Measurements from ENCODE around the gene LCN12.

Gene LCN12

DNA sequence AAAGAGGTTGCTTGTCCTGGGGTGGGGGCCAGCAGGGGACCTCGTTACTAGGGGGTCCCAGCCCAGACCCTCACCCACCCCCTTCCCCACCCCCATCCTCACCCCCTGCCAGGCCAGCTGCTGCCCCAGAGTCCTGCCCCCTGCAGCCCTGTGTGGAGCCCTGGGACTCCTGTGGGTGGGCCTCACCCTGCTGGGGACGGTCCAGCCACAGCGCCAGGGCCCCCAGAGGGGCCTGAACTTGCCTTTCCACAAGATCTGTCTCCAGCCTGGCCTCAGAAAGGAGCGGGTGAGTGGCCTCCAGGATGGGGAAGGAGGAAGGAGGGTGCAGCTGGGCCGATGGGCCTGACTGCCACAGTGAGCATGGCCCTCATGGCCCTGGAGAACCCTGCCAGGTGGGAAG, 17.7 kb downstream of the LCN12 start:
- in situ Hi-C loops (cut with HindIII; ENCODE audit: low sequenced_read_pairs) = loop anchor here (5.0 kb wide), 1 partner anchor 58 kb away; the partner anchor contains the start of gene ABCA2

DNA sequence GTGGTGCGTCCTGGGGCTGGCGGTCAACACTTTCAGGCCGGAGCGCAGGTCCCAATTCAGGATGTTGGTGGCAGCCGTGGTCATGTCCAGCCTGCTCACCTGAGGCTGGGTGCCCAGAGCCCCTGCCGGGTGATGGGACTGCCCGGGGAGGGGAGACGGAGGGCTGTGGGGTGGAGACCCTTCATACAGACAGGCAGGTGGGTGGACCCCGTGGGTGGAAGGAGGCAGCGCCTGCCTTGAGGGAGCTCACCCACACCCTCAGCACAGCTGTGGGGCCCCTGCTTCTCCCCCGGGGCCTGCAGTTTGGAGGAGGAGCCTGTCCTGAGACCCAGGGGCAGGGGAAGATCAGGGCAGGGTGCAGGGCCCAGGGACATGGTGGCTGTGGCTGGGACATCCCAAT, 18.3 kb downstream of the LCN12 start:
- in situ Hi-C loops (cut with HindIII; ENCODE audit: low sequenced_read_pairs) = loop anchor here (5.0 kb wide), 1 partner anchor 57 kb away; the partner anchor contains the start of gene ABCA2

DNA sequence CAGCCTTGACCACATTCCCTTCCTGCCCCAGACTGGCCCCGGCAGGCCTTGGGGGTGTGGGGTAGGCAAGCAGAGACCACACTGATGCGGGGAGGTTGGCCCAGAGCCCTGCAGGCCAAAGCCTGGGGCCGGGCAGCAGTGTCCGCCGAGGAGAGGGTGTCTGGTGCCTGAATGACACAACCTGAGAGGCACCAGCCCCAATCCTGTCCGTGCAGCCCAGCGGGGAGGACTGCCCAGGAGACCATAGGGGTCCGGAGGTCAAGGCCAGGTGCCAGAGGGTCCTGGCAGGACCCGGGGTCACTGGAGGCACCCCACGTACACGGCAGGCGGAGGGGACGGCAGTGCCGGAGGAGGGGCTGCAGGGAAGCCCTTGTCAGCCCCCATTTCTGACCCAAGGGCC, 19.7 kb downstream of the LCN12 start:
- in situ Hi-C loops (cut with HindIII; ENCODE audit: low sequenced_read_pairs) = loop anchor here (5.0 kb wide), 1 partner anchor 56 kb away; the partner anchor contains the start of gene ABCA2

DNA sequence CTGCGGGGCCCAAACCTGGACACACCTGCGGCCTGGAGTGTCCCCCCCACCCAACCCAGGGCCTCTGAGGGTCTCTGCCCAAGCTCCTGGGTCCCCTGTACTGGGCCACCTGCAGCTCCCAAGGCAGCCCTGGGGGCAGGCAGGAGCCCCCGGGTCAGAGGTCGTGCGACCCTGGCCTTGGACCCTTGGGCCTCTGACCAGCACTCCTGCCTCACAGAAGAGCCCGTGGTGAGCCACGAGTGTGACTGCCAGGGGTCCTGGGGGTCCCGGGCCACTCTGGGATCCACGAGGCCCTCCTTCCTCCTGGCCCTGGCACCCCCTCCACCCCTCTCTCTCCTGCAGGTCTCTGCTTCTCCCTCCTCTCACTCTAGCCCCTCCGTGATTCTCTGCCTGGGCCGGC, 20.3 kb downstream of the LCN12 start:
- in situ Hi-C loops (cut with HindIII; ENCODE audit: low sequenced_read_pairs) = loop anchor here (5.0 kb wide), 1 partner anchor 55 kb away; the partner anchor contains the start of gene ABCA2

DNA sequence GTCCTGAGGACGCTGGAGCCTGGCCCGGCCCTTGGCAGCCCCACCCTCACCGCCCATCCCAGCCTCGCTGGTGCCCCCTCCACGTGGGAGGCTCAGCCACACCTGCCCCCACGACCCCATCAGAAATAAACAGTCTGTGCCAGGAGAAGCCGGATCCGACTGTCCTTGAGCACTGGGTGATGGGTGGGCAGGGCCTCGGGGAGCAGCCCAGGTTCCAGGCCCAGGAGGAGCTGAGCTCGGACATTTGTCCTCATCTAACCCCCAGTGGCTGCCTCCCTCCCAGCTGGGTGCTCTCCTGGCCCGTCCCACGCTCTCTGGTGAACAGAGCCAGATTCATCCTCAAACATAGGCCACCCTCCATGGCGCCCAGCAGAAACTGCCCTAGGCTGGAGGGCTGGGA, 20.7 kb downstream of the LCN12 start:
- in situ Hi-C loops (cut with HindIII; ENCODE audit: low sequenced_read_pairs) = loop anchor here (5.0 kb wide), 1 partner anchor 55 kb away; the partner anchor contains the start of gene ABCA2

DNA sequence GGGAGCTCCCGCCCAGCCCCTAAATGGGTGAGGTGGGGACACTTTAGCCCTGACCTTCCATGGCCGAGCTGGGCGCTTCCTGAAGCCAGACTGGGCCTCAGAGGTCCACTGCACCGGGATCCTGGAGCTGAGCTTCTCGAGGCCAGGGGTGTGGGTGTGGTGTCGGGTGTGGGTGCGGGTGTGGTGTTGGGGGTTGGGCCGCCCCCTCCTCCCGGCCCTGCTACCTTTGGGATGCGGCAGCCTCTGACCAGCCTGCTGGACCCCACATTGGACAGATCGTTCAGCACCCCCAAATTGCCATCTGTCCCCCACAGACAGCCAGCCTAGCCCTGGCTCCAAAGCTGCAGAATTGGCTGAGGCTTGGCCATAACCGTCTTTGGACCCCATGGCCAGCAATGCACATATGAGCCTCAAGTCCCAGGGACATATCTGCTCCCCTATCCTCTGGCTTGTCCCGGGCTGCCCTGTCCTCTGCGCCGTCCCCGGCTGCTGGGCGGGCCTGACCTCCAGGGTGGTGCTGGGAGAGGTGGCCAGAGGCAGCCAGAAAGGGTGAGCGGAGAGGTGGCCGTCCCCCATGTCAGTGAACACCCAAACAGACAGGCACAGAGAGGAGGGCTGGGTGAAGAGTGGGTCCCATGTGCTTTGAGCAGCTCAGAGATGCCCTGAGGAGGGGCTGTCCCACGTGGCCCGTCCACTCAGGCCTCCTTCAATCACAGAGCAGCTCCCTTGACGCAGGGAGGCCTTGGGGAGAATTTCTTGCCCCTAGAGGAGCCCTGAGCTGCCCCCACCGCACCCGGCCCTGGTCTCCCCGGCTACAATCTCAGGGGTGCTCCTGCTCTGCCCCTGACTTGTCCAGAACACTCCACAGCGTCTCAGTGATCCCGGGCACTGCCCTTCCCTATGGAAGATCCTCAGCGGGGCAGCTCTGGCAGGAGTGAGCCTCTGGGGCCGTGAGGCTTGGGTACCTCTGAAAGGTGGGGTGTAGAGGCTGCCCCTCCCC, 21.8 kb downstream of the LCN12 start:
- in situ Hi-C loops (cut with HindIII; ENCODE audit: low sequenced_read_pairs) = loop anchor here (5.0 kb wide), 1 partner anchor 53 kb away; the partner anchor contains the start of gene ABCA2

DNA sequence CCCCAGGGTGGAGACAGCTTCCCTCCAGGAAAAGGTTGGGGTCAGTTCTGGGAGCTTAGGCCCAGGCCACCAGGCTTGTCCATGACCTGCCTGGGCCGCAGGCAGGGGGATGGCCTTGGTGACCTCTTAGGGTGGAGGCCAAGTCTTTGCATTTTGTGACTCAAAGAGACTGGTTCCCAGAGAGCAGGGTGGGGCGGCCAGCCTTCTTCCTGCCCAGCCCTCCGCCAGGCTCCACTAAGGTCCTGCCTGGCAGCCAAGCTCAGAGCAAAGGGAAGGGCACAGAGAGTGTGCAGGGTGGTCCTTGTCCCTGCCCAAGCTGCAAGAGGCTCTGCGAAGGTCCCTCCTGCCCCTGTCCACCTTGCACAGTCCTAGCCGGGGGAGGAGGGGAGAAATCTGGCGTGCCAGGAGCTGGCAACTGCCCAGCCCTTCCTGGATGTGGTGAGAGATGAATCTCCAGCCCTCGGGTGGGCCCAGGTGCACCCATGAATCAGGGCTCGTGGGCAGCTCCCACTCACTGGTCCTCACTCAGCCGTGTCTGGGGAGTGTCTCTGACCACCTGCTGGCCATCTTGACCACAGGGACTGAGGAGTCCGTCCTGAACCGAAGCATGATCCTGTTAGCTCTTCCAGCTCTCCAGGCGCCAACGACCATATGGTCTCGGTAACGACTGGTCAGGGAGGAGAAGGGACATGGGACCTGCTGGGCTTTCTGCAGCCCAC, 22.9 kb downstream of the LCN12 start:
- in situ Hi-C loops (cut with HindIII; ENCODE audit: low sequenced_read_pairs) = loop anchor here (5.0 kb wide), 1 partner anchor 52 kb away; the partner anchor contains the start of gene ABCA2

DNA sequence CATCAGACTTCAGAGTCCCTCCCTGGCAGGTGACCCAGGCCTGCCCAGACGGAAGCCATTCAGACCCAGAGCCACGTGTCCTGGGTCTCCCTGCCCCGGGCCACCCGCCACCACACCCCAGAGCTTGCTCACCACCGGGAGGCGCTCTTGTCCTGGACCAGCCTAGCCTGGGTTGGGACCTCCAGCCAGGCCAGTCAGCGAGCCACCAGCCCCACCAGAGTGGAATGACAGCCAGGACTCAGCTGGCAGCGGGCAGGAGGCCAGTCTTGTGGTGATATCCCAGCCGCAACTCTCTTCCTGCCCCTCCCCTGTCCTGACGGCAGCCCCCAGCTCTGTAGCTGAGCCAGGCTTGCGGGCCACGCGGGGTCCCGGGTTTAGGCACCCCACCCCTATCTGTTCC, 23.6 kb downstream of the LCN12 start:
- in situ Hi-C loops (cut with HindIII; ENCODE audit: low sequenced_read_pairs) = no loop called here

DNA sequence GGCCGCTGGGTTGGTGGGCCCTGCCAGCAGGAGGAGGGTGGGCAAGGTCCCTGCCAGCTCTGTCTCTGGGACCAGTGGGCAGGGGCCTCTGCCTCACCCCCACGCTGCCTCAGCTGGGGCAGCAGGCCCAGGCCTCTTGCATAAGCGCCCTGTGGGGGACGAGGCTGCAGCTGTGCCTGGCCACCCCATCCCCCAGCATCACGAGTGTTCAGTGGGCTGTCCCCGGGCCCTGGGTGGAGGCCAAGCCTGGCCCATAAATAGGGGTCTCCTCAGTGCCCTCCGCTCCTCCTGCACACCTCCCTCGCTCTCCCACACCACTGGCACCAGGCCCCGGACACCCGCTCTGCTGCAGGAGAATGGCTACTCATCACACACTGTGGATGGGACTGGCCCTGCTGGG, 25.1 kb downstream of the LCN12 start, which contains the start of gene PTGDS:
TSS of gene PTGDS (plus strand) at position 282 of the 400 bp plus-strand sequence. CDS start at position 357, 75 bp downstream.
- in situ Hi-C loops (cut with HindIII; ENCODE audit: low sequenced_read_pairs) = no loop called here

DNA sequence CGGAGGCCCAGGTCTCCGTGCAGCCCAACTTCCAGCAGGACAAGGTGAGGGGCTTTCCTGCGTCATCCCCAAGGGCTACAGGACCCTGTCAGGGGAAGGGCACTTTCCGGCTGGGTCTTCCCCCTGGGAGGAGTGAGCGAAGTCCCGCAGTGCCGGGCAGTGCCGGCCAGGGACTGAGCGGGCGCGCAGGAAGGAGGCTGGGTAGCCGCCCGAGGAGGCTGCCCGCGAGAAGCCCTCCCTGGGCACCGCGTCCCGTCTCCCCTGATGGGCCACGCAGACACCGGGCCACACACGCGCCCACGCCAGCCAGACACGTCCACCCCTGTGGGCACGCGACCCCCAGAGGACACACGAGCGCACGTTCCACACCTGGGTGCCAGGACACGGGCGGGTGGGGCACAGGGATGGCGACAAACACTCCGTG, 25.6 kb downstream of the LCN12 start:
- in situ Hi-C loops (cut with HindIII; ENCODE audit: low sequenced_read_pairs) = no loop called here

DNA sequence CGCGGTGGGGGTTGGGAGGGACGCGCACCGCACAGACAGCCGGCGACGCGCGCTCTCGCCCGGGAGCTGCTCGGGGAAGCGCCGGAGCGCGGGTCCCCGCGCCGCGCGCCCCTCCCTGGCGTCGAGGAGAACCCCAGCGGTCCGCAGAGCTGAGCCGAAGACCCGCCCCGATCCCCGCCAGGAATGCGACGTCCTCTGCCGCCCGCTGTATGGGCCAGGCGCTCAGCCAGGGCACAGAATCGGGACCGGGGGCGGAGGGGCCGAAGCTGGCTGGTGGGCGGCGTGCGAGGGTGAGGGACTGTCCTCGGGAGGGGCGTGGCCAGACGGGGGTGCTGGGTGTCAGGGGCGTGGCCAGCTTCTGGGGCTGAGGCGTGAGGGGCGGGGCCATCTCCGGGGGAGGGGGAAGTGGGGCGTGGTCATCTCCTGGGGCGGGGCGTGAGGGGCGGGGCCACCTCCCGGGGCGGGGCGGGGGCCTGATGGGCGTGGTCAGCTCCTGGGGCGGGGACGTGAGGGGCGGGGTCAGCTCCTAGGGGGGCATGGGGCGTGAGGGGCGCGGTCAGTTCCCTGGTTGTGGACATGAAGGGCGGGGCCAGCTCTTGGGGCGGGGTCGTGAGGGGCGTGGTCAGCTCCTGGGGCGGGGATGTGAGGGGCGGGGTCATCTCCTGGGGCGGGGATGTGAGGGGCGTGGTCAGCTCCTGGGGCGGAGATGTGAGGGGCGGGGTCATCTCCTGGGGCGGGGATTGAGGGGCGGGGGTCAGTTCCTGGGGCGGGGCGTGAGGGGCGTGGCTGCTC, 26.2 kb downstream of the LCN12 start:
- in situ Hi-C loops (cut with HindIII; ENCODE audit: low sequenced_read_pairs) = no loop called here

DNA sequence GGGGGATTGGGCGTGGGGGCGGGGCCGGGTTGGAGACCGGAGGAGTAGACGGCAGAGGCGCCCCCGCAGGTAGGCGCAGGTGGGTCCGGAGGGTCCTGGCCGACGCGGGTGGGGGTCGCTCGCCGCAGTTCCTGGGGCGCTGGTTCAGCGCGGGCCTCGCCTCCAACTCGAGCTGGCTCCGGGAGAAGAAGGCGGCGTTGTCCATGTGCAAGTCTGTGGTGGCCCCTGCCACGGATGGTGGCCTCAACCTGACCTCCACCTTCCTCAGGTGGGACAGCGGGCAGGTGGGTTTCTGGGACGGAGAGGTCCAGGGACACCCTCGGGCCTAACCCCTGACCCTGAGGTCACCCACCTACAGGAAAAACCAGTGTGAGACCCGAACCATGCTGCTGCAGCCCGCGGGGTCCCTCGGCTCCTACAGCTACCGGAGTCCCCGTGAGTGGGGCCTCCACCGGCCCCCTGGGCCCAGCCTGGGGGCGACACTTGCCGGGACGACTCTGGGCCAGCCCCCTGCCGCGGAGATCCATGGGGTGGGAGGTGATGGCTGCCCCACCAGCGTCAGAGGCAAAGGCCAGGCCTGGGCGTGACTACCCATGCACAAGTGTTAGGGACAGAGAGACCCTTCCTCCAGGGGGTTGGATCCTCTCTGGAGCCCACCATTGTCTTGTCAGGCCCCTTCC, 26.9 kb downstream of the LCN12 start:
- in situ Hi-C loops (cut with HindIII; ENCODE audit: low sequenced_read_pairs) = no loop called here

DNA sequence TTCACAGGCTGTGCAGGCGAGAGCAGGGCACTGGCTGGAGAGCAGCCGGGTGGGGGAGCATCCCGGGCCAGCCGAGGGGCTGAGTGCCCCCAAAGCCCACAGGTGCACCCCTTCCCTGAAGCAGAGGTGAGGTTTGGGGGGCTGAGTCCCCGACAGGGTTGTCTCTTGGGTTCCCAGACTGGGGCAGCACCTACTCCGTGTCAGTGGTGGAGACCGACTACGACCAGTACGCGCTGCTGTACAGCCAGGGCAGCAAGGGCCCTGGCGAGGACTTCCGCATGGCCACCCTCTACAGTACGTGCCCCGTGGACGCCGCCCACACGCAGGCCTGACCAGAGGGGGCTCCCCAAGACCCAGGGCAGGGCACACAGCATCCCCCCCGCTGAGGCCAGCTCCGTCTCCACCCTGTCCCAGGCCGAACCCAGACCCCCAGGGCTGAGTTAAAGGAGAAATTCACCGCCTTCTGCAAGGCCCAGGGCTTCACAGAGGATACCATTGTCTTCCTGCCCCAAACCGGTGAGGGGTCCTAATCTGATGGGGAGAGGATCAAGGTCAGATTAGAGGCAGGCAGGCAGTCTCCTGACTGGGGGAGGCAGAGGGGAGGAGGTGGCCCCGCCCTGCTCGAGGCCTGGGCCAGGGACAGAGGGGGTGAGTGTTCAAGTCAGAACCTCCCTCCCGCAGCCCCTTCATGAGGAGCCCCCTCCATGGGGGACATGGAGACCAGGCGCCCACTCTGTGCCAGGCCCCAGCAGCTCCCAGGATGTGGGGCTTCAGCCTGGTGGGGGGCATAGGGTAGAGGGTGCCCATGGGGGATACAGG, 27.9 kb downstream of the LCN12 start:
- in situ Hi-C loops (cut with HindIII; ENCODE audit: low sequenced_read_pairs) = no loop called here

DNA sequence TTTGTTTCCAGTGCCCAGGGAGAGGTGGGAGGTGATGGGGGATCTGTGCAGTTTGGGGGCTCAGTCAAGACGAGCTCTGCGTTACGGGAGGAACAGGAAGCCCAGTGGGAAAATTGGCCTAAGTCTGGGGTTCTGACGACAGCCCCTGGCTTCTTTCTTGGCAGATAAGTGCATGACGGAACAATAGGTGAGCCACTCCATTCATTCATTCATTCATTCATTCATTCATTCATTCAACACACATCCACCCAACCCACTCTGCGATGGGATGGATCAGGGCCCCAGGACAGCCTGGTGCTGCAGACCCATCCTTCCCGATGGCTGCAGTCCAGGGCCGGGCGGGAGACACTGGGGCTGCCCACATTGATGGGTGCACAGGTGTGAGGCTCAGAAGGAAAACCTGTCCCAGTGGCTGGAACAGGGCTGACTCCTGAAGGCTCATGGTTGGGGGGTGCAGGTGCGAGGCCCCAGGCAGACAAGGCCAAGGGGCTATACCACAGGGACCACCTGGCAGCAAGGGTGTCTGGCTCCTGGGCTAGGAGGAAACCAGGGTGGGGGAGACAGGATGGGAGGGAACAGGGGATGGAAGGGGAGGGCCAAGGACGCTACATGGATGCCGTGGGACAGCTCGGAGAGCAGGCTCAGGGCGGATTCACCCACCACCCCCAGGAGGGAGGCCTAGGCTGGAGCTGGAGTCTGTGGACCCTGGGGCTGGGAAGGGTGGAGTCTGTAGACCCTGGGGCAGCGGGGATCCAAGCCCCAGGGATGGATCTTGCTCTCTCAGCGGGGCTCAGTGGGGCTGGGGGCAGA, 28.8 kb downstream of the LCN12 start:
- in situ Hi-C loops (cut with HindIII; ENCODE audit: low sequenced_read_pairs) = no loop called here

DNA sequence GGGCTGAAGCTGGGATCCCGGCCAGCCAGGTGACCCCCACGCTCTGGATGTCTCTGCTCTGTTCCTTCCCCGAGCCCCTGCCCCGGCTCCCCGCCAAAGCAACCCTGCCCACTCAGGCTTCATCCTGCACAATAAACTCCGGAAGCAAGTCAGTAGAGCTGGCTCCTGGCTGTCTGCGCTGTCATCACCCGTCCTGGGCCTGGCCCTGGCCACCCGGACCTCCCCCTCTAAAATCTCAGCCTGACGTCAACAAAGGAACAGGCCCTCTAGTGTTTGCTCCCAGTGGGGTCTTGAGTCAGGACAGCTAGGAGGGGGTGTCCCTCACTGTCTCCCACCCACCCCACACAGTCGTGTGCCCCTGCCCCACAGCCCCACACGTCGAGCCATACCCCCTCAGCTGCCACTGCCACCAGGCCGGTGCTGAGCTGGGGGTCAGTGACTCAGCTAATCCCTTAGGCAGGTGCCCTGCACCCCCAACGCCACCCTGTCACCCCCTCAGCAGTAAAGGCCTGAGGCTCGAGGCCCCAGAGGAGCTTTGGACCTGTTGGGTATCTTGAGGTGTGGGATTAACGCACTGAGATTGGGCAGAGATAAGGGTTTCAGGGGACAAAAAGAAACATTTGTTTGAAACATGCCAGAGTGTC, 29.6 kb downstream of the LCN12 start:
- in situ Hi-C loops (cut with HindIII; ENCODE audit: low sequenced_read_pairs) = no loop called here

DNA sequence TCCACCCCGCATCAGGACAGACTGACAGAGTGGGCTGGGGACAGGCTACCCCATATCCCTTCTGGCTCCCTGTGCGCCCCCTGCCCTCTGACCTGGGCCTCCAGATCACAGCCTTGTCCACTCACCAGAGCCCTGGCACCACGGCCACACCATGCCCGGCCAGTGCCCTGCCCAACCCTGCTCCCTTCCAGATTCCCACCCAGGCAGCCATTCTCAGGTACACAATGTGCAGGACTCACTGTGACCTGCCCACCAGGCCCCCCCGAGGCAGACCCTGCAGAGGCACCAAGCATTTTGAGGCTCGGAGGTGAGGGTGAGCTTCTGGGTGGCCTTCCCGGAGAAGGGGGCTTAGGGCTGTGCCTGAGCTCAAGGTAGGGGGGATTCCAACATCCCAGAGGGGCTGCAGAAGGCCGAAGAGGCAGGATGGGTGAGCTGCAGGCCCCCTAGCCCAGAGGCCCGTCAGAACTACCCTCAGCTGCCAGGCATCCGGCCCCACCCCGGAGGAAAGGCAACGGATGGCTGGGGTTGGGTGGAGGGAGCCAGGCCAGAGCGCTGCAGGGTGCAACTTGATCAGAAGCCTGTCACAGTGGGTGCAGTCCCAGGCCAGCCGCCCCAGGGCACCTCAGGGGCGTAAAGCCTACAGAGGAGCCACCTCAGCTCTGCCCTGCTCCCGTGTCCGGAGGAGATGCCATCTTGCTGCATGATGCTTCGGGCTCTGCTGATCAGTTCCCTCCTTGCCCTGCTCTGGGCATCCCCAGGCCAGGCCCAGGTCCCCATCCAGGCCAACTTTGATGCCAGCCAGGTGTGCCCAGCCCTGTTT, 30.4 kb downstream of the LCN12 start, which contains the start of gene LCNL1:
TSS of gene LCNL1 (plus strand) at position 762 of the 820 bp plus-strand sequence. CDS start 594 bp downstream, outside the sequence.
- in situ Hi-C loops (cut with HindIII; ENCODE audit: low sequenced_read_pairs) = no loop called here

DNA sequence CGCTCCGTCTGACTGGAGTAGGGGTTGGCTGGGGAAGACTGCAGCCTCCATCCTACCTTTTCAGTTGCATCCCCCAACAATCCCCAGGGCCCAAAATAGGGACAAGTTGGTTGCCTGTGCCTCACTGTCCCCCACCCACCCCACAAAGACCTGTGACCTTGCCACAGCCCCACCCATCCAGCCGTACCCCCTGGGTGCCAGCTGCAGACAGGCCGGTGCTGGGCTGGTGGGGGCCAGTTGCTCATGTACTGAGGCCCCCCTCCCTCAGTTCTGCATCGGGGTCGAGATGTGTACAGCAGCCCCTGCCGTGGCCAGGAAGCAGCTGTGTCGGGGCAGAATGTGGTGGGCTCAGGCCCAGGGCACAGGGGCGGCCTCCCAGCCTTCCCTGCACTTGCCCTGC, 31.1 kb downstream of the LCN12 start:
- in situ Hi-C loops (cut with HindIII; ENCODE audit: low sequenced_read_pairs) = no loop called here

Data from endothelial cell of hepatic sinusoid (primary cell).